ENCODE data around the gene EIPR1. TPM values are rescaled to one million over a fixed set of nuclear protein-coding genes. Genes with fewer than 3 reads are reported as not detected.

The EIPR1 gene
- total RNA-seq, 1 experiment from 2014 or later, result 69.5 TPM

DNA sequence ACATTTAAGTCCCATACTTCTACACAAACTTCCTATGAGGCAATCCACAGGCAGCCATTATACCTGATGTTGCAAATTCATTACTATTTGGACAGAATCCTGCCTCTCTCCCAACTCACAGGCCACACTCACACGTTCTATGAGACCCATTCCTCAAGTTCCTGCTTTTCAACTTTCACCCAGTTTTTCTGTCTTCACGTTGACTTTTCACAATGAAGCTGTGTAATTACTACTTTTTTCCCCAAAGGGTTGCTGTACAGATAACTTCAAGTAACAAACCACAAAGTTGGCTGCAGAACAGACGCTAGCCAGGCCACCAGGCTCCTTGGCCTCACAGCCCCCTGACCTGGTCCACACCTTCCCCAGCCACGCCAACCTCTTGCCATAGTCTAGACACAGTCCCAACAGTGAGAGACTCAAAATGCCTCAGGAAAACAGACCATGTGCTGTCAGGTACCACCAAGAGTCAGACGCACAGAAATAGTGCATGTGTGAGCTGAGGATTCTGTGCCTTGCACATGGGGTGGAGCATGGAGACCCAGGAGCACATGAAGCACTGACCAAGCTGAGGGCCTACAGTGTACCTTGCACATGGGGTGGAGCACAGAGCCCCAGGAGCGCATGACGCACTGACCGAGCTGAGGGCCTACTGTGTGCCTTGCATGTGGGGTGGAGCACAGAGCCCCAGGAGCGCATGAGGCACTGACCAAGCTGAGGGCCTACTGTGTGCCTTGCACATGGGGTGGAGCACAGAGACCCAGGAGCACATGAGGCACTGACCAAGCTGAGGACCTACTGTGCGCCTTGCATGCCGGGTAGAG, 61.0 kb downstream of the EIPR1 start:
- in situ Hi-C loops (cut with HindIII; ENCODE audit: low sequenced_read_pairs), result no loop called here

GRCh38 chr2:3314626-3315025, 63.0 kb downstream of the EIPR1 start:
- DNase-seq (ENCODE audit: low spot score), result no peak
- in situ Hi-C loops (cut with HindIII; ENCODE audit: low sequenced_read_pairs), result no loop called here

More for the DNA sequence above, 61.0 kb downstream of the EIPR1 start:
- DNase-seq (ENCODE audit: low spot score), result no peak

GRCh38 chr2:3313781-3314375, 63.7 kb downstream of the EIPR1 start:
- in situ Hi-C loops (cut with HindIII; ENCODE audit: low sequenced_read_pairs), result no loop called here

DNA sequence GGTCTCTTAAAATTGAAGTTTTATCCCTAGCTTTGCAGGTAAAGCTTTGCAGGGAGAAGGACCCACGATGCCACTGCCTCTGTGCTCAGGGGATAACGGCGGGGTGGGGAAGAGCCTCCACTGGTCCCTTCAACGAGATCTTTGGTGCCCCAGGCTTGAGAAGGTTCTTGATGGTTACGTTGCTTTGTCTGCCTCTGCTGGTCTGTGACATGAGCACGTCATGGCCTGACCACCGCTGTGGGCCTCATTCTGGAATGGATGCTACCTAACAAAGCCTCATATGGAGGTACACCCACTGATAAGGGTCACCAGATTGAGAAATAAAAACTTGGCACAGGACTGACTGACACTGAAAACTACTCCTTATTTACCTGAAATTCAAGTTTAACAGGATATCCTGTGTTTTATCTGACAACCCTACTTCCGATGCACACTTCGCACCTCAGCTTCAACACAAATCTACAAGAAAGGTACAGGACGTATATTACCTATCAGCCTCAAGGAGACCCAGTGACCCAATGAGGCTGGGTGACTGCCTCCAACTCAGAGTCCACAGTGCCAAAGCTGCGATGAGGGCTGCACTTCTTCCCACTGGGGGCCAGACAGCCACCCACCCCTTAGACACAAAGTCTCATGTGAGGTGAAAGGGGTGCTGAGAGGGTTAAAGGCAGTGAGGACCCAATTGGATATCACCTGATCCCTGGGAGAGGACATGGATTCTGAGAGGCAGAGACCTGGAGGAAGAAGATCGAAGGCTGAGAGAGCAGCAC, 64.9 kb downstream of the EIPR1 start:
- in situ Hi-C loops (cut with HindIII; ENCODE audit: low sequenced_read_pairs), result no loop called here
- DNase-seq (ENCODE audit: low spot score), result no peak

More at GRCh38 chr2:3313781-3314375, 63.7 kb downstream of the EIPR1 start:
- DNase-seq (ENCODE audit: low spot score), result peak; percentile 30

- in situ Hi-C loops (cut with HindIII; ENCODE audit: low sequenced_read_pairs), result no loop called here
- no peak for DNase-seq (ENCODE audit: low spot score)
Observed at GRCh38 chr2:3311601-3312000, 66.0 kb downstream of the EIPR1 start.

GRCh38 chr2:3309496-3310355, 67.9 kb downstream of the EIPR1 start:
- in situ Hi-C loops (cut with HindIII; ENCODE audit: low sequenced_read_pairs), result no loop called here
- DNase-seq (ENCODE audit: low spot score), result no peak

DNA sequence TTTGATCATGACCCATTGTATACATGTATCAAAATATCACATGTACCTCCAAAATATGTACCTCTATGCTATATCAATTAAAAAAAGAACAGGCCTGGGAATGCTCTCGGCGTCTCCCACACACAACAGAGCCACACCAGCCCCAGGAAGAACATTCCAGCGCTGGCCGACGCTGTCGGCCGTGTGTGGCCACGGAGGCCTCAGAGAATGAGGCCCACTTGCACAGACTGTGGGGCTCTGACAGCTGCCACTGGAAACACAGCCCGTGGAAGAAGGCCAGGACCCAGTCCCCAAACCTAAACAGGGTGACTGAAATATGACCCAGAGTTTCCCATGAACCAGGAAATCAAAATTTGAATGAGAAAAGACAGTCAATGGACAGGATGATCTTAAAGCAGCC, 69.7 kb downstream of the EIPR1 start:
- in situ Hi-C loops (cut with HindIII; ENCODE audit: low sequenced_read_pairs), result no loop called here
- DNase-seq (ENCODE audit: low spot score), result no peak

GRCh38 chr2:3307236-3307635, 70.4 kb downstream of the EIPR1 start:
- DNase-seq (ENCODE audit: low spot score), result no peak
- in situ Hi-C loops (cut with HindIII; ENCODE audit: low sequenced_read_pairs), result no loop called here

- in situ Hi-C loops (cut with HindIII; ENCODE audit: low sequenced_read_pairs), result no loop called here
Observed at GRCh38 chr2:3305952-3306351, 71.7 kb downstream of the EIPR1 start.

GRCh38 chr2:3305431-3305830, 72.2 kb downstream of the EIPR1 start:
- in situ Hi-C loops (cut with HindIII; ENCODE audit: low sequenced_read_pairs), result no loop called here
- DNase-seq (ENCODE audit: low spot score), result no peak

More at GRCh38 chr2:3305952-3306351, 71.7 kb downstream of the EIPR1 start:
- DNase-seq (ENCODE audit: low spot score), result no peak

- in situ Hi-C loops (cut with HindIII; ENCODE audit: low sequenced_read_pairs), result no loop called here
- peak; percentile 84 for DNase-seq (ENCODE audit: low spot score)
Observed at GRCh38 chr2:3303583-3304406, 73.8 kb downstream of the EIPR1 start.

GRCh38 chr2:3302751-3303582, 74.7 kb downstream of the EIPR1 start:
- DNase-seq (ENCODE audit: low spot score), result no peak
- in situ Hi-C loops (cut with HindIII; ENCODE audit: low sequenced_read_pairs), result no loop called here

DNA sequence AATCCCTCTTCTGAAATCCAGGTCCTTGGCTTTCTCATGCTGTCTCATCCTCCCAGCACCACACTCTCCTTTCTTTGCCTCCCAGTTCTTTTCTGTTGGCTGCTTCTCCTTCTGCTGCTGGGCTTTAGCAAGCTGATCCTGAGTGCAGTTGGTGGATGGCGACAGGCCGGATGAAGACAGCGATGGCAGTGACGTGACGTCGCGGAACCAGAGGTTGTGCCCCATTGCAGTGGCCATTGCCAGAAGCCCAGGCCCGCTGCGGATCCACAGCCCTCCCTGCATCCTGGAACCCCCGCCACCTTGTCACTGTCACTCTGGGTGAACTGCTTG, 75.2 kb downstream of the EIPR1 start:
- no peak for DNase-seq (ENCODE audit: low spot score)
- in situ Hi-C loops (cut with HindIII; ENCODE audit: low sequenced_read_pairs), result no loop called here

DNA sequence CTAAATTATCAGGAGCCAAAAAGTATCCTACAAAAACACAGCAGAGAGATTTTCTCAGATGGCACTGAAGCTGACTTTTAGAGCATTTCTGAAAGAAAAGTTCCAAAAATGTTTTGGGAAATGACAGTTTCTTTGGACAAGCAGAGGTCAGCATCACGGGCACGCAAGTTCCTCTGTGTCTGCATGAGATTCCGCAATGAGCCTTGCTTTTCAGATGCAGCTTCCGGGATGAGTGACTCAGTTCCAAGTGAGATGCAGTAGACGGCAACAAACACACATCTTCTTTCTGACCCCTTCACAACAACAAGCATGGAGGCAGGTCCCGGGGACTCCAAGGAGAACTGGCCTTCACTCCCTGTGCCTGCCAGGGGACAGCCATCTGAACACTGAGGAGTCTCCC, 76.6 kb downstream of the EIPR1 start:
- no peak for DNase-seq (ENCODE audit: low spot score)
- in situ Hi-C loops (cut with HindIII; ENCODE audit: low sequenced_read_pairs), result no loop called here

DNA sequence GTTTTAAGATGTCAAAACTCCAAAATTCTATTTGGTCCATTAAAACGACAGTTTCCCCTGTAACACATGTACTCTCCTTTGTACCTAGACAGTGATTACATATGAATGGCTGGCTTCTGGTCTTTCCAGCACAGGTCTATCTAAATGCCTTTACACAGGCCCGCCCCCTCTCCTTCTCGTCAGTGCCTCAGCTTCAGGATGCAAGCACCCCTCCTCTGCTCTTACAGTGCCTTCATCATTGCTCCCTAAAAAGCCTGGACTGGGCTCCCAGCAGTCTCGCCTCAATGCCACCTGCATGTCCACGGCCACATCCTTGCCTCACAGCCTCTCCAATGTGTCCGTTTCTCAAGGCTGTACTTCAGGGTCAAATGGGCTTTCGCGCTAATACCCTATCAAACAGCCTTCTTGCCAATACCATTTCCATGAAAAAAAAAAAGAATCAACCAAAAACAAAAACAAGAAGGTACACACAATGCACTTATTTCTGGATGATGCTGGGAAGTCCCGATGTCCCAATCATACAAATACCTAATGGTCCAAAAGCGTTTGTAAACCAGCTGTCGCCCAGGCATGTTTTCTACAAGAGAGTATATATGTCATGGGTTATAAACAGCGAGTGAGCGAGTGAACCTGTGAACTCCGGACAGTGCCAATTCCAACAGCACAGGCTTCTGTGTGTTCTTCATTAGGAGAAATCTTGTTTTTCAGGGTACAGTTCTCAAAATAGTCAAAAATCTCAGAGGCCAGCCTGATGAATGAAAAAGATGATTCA, 77.2 kb downstream of the EIPR1 start:
- in situ Hi-C loops (cut with HindIII; ENCODE audit: low sequenced_read_pairs), result no loop called here
- DNase-seq (ENCODE audit: low spot score), result no peak

DNA sequence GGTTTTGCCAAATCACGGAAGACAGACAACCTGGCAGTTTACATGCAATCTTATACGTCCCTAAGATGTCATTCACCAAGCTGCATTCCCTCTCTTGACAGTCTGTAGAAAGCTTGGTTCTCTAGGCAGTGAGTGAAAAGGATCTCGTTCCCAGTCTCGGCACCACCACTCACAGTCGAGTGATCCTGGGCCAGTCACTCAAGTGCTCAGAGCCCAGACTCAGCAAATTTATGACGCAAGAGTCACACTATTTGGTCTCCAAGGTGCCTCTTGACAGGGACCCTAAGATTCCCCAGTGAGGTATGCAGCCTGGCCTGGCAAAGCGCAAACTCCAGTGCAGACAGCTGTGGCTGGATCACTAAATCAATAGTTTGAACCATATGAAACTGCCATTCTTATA, 77.9 kb downstream of the EIPR1 start:
- no peak for DNase-seq (ENCODE audit: low spot score)
- in situ Hi-C loops (cut with HindIII; ENCODE audit: low sequenced_read_pairs), result no loop called here

DNA sequence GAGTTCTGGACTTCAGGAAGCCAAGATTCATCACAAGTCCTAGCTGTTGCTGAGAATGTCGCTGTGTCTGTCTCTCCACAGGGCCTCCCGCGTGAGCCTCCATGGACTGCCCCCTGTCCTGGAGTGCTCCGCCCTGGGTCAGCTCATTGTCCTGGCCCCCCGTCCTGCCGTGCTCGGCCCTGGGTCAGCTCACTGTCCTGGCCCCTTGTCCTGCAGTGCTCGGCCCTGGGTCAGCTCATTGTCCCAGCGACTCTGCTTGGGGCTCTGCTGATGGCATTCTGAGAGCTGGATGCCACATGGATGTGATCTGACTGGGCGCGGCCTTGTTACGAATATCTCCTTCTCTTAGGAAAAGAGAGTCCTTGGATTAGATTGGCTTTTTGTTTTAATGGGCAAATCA, 78.5 kb downstream of the EIPR1 start:
- in situ Hi-C loops (cut with HindIII; ENCODE audit: low sequenced_read_pairs), result no loop called here
- no peak for DNase-seq (ENCODE audit: low spot score)
